Liver (tissue), 9 donors: ENCODE results near the gene B3GAT3. TPM values are rescaled to one million over a fixed set of nuclear protein-coding genes. Genes with fewer than 3 reads are reported as not detected.

Experiments used
- DNase-seq: peaks from one replicate; pipeline ENCODE4 v3.0.0-alpha.2; 2017; ENCODE audit warnings: low spot score
- H3K27ac ChIP-seq, 2 donors: one replicate each; pipeline ENCODE4 v1.7.0; 2013; ENCODE audit warnings: inconsistent platforms in 2 of 2, low read length in 2 of 2, control low read depth in 1 of 2, low read depth in 1 of 2, mild to moderate bottlenecking in 1 of 2
- H3K27me3 ChIP-seq, 4 donors: one replicate each; pipeline versions ENCODE4 v1.6.1 to v1.7.0; 2013; ENCODE audit warnings: low read length in 3 of 4, inconsistent platforms in 1 of 4, mild to moderate bottlenecking in 1 of 4, moderate library complexity in 1 of 4; ENCODE audit not compliant: control insufficient read depth in 4 of 4, insufficient read depth in 4 of 4
- H3K36me3 ChIP-seq, 4 donors: one replicate each; pipeline versions ENCODE4 v1.6.1 to v1.7.0; 2013; ENCODE audit warnings: low read length in 3 of 4, mild to moderate bottlenecking in 3 of 4, low read depth in 1 of 4, moderate library complexity in 1 of 4; ENCODE audit not compliant: control insufficient read depth in 4 of 4, insufficient read depth in 3 of 4
- H3K4me1 ChIP-seq, 4 donors: one replicate each; pipeline versions ENCODE4 v1.6.1 to v1.7.0; 2013; ENCODE audit warnings: low read length in 3 of 4, mild to moderate bottlenecking in 3 of 4, moderate library complexity in 1 of 4; ENCODE audit not compliant: control insufficient read depth in 4 of 4, insufficient read depth in 4 of 4
- H3K4me3 ChIP-seq, 3 donors: one replicate each; pipeline versions ENCODE4 v1.6.1 to v1.7.0; 2013; ENCODE audit warnings: low read length in 3 of 3, control low read depth in 1 of 3, low read depth in 1 of 3, mild to moderate bottlenecking in 1 of 3
- H3K9ac ChIP-seq, 2 donors: one replicate each; pipeline ENCODE4 v1.7.0; 2013; ENCODE audit warnings: low read length in 2 of 2, mild to moderate bottlenecking in 2 of 2, moderate library complexity in 2 of 2, control low read depth in 1 of 2, low read depth in 1 of 2
- H3K9me3 ChIP-seq, 4 donors: one replicate each; pipeline versions ENCODE4 v1.6.1 to v1.7.0; 2013; ENCODE audit warnings: low read length in 3 of 4; ENCODE audit not compliant: control insufficient read depth in 4 of 4
- FOXA2 ChIP-seq: IDR thresholded peaks from 2 replicates; pipeline ENCODE4 v1.6.1; 2016; ENCODE audit warnings: antibody characterized with exemption
- GABPA ChIP-seq, 2 donors: IDR thresholded peaks in 1 of 2; conservative IDR thresholded peaks in 1 of 2; 2 replicates each; pipeline ENCODE4 v1.6.1; 2016; ENCODE audit warnings: antibody characterized with exemption in 2 of 2, mild to moderate bottlenecking in 1 of 2, moderate library complexity in 1 of 2
- HNF4A ChIP-seq, 2 donors: conservative IDR thresholded peaks; 2 replicates each; pipeline ENCODE4 v1.6.1; 2016; ENCODE audit warnings: antibody characterized with exemption in 2 of 2, mild to moderate bottlenecking in 2 of 2
- HNF4G ChIP-seq: IDR thresholded peaks from 2 replicates; pipeline ENCODE4 v1.6.1; 2016; ENCODE audit warnings: antibody characterized with exemption
- MAX ChIP-seq: IDR thresholded peaks from 2 replicates; pipeline ENCODE4 v1.6.1; 2016; ENCODE audit warnings: antibody characterized with exemption
- NR2F2 ChIP-seq: IDR thresholded peaks from 2 replicates; pipeline ENCODE4 v1.6.1; 2016; ENCODE audit warnings: antibody characterized with exemption
- RAD21 ChIP-seq, 2 donors: IDR thresholded peaks; 2 replicates each; pipeline ENCODE4 v1.6.1; 2016; ENCODE audit warnings: antibody characterized with exemption in 2 of 2, mild to moderate bottlenecking in 2 of 2
- SP1 ChIP-seq: IDR thresholded peaks from 2 replicates; pipeline ENCODE4 v1.6.1; 2018; ENCODE audit warnings: antibody characterized with exemption, mild to moderate bottlenecking
- YY1 ChIP-seq: IDR thresholded peaks from 2 replicates; pipeline ENCODE4 v1.6.1; 2016; ENCODE audit warnings: antibody characterized with exemption, mild to moderate bottlenecking
- WGBS: extraction: QIAGEN DNeasy Blood & Tissue Kit; methylation state at CpG from one replicate; pipeline ENCODE4 v1.1.7; 2013; 5-methylcytosine and 5-hydroxymethylcytosine counted together
- polyA plus RNA-seq, 2 donors: library from polyadenylated mRNA; stranded (reverse) in 1 of 2; unstranded in 1 of 2; fragments of 200-250 nt in 1 of 2; fragments of >200 nt in 1 of 2; fragmentation: Nextera tagmentation in 1 of 2; extraction: Ambion mirVana in 1 of 2; gene quantifications; one replicate each; pipeline versions ENCODE4 v1.2.1 to v1.2.3, GENCODE V29; 2013 to 2015
- total RNA-seq, 2 donors: library from RNA; depleted of rRNA; stranded (reverse); fragments of >200 nt; gene quantifications; one replicate each; pipeline ENCODE4 v1.2.3, GENCODE V29; 2014
- TF ChIP-seq, protein P1 (sequence below): IDR thresholded peaks from 2 replicates; pipeline ENCODE4 v1.6.1; 2016; ENCODE audit warnings: antibody characterized with exemption
- donor health status: healthy.
- donor health status: healthy.
- donor health status: healthy.
- donor health status: healthy.
- donor health status: healthy.

The B3GAT3 gene
- total and polyA plus RNA-seq, 4 donors = 13.1 to 29.2 (median 17.8) TPM

- Histone ChIP-seq H3K9me3 (no peaks in the 10 kb centered on the region), H3K36me3 (peaks cover 0 to 15% (median 2%) of the 10 kb centered on the region in 4 donors), H3K27ac (peak overlapping the region; percentile 73 to 88), H3K27me3 (no peaks in the 10 kb centered on the region), H3K9ac (peak overlapping the region in 1 of 2 donors; percentile 48), H3K4me3 (peak overlapping the region; percentile 64 to 83 (median 76)), H3K4me1 (peaks cover 11 to 44% (median 28%) of the 10 kb centered on the region in 4 donors)
- no peak for TF ChIP-seq RAD21 (IDR thresholded peaks at IDR 0.05)
- no peak for TF ChIP-seq MAX
- no peak for TF ChIP-seq FOXA2
- TF ChIP-seq GABPA (IDR thresholded peaks at IDR 0.05 in 1 of 2, conservative IDR thresholded peaks at IDR 0.05 in 1 of 2) = no peak
- no peak for TF ChIP-seq NR2F2
- 77% methylated on average over 28 of the region's 28 CpGs for WGBS
- DNase-seq = no peak
Observed at GRCh38 chr11:62610814-62611704, 10.7 kb downstream of the B3GAT3 start.

DNA sequence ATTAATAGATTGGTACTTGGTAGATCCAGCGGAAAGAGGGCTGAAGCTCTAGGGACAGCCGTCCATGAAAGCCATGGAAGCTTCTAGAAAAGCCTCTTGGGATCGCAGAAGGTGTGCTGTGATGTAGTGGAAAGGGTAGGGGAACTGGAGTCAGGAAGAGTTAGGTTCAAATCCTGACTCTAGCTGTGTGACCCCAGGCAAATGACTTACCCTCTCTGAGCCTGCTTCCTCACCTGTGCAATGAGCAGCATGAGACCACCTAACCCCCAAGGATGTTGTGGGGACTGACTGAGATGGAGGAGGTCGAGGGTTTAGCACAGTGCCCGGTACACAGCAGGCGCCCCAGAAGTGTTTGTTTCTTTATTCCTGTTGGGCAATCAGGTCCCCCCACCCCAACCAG, 11.4 kb downstream of the B3GAT3 start:
- WGBS = 89% methylated on average over 6 of the region's 6 CpGs
- H3K27ac ChIP-seq = no peak overlapping the region
- H3K27me3 ChIP-seq = no peaks in the 10 kb centered on the region
- H3K9ac ChIP-seq = no peak overlapping the region
- TF ChIP-seq GABPA (IDR thresholded peaks at IDR 0.05 in 1 of 2, conservative IDR thresholded peaks at IDR 0.05 in 1 of 2) (no peak), RAD21 (IDR thresholded peaks at IDR 0.05) (no peak)
- TF ChIP-seq, protein P1, sequence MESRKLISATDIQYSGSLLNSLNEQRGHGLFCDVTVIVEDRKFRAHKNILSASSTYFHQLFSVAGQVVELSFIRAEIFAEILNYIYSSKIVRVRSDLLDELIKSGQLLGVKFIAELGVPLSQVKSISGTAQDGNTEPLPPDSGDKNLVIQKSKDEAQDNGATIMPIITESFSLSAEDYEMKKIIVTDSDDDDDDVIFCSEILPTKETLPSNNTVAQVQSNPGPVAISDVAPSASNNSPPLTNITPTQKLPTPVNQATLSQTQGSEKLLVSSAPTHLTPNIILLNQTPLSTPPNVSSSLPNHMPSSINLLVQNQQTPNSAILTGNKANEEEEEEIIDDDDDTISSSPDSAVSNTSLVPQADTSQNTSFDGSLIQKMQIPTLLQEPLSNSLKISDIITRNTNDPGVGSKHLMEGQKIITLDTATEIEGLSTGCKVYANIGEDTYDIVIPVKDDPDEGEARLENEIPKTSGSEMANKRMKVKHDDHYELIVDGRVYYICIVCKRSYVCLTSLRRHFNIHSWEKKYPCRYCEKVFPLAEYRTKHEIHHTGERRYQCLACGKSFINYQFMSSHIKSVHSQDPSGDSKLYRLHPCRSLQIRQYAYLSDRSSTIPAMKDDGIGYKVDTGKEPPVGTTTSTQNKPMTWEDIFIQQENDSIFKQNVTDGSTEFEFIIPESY = no peak
- no peak overlapping the region for H3K4me3 ChIP-seq
- H3K9me3 ChIP-seq = no peaks in the 10 kb centered on the region
- DNase-seq = no peak
- H3K36me3 ChIP-seq = peaks cover 0 to 15% (median 2%) of the 10 kb centered on the region in 4 donors
- peaks cover 11 to 51% (median 32%) of the 10 kb centered on the region in 4 donors for H3K4me1 ChIP-seq

GRCh38 chr11:62608776-62609175, 13.0 kb downstream of the B3GAT3 start:
- H3K4me3 ChIP-seq = no peak overlapping the region
- TF ChIP-seq HNF4A (conservative IDR thresholded peaks at IDR 0.05) = no peak
- no peak for TF ChIP-seq MAX
- TF ChIP-seq, protein P1 = no peak
- no peak for TF ChIP-seq SP1
- TF ChIP-seq HNF4G = no peak
- TF ChIP-seq YY1 = no peak
- no peak overlapping the region for H3K27ac ChIP-seq
- H3K4me1 ChIP-seq = peaks cover 11 to 49% (median 32%) of the 10 kb centered on the region in 4 donors
- no peaks in the 10 kb centered on the region for H3K9me3 ChIP-seq
- H3K9ac ChIP-seq = no peak overlapping the region
- WGBS = 96% methylated on average over 12 of the region's 12 CpGs
- no peaks in the 10 kb centered on the region for H3K27me3 ChIP-seq
- peaks cover 0 to 17% (median 2%) of the 10 kb centered on the region in 4 donors for H3K36me3 ChIP-seq
- no peak for DNase-seq
